ENCODE measurements around the gene SLC17A1. TPM values are rescaled to one million over a fixed set of nuclear protein-coding genes. Genes with fewer than 3 reads are reported as not detected.

The SLC17A1 gene
- total RNA-seq, 1 donor from 2014 or later = not detected

DNA sequence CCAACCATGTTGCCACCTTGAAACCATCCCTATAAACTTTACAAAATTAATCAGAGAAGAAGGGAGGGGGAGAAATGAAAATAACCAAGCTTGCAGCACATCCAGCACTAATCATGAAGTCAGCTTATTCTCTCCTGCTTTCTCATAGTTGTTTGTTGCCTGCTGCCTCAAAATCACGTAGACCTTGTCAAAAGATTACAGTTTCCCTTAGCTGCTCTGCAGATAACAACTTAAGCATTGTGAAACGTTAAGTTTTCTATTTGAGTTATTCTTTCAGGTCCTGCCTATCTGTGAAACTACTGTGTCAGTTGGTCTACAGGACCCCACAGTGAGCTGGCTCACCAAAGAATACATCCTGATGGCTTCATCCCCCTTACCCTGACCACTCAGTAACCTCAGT, 44.4 kb downstream of the SLC17A1 start:
- Mint-ChIP-seq H3K27me3 (ENCODE audit: unreplicated experiment) (no peaks in the 10 kb centered on the region), H3K4me3 (ENCODE audit: unreplicated experiment) (no peak overlapping the region), H3K4me1 (ENCODE audit: unreplicated experiment) (no peaks in the 10 kb centered on the region), H3K27ac (ENCODE audit: unreplicated experiment) (no peak overlapping the region), H3K36me3 (ENCODE audit: low read depth, unreplicated experiment) (no peaks in the 10 kb centered on the region), H3K9me3 (ENCODE audit: unreplicated experiment) (no peaks in the 10 kb centered on the region)
- no peak for DNase-seq (ENCODE audit: low spot score)
- TF ChIP-seq, protein P1, sequence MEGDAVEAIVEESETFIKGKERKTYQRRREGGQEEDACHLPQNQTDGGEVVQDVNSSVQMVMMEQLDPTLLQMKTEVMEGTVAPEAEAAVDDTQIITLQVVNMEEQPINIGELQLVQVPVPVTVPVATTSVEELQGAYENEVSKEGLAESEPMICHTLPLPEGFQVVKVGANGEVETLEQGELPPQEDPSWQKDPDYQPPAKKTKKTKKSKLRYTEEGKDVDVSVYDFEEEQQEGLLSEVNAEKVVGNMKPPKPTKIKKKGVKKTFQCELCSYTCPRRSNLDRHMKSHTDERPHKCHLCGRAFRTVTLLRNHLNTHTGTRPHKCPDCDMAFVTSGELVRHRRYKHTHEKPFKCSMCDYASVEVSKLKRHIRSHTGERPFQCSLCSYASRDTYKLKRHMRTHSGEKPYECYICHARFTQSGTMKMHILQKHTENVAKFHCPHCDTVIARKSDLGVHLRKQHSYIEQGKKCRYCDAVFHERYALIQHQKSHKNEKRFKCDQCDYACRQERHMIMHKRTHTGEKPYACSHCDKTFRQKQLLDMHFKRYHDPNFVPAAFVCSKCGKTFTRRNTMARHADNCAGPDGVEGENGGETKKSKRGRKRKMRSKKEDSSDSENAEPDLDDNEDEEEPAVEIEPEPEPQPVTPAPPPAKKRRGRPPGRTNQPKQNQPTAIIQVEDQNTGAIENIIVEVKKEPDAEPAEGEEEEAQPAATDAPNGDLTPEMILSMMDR (IDR thresholded peaks at IDR 0.05; ENCODE audit: unreplicated experiment) = no peak

DNA sequence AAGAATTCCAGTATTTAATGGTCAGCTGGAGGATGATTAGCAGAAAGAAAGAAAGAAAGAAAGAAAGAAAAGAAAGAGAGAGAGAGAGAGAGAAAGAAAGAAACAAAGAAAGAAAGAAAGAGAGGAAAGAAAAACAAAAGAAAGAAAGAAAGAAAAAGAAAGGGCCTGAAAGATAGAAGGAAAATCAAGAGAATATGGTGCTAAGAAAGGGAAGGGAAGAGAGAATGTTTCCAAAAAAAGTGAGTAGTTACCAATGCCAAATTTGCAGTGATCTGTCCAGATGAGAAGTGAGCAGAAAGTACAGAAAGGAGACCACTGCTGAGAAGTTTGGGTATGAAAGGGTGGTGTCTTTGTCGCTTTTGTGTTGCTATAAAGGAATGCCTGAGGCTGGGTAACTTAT, 50.7 kb downstream of the SLC17A1 start:
- DNase-seq (ENCODE audit: low spot score) = no peak
- Mint-ChIP-seq H3K4me1 (ENCODE audit: unreplicated experiment) (peaks cover 5% of the 10 kb centered on the region), H3K27ac (ENCODE audit: unreplicated experiment) (no peak overlapping the region), H3K9me3 (ENCODE audit: unreplicated experiment) (no peaks in the 10 kb centered on the region), H3K36me3 (ENCODE audit: low read depth, unreplicated experiment) (no peaks in the 10 kb centered on the region), H3K4me3 (ENCODE audit: unreplicated experiment) (no peak overlapping the region), H3K27me3 (ENCODE audit: unreplicated experiment) (no peaks in the 10 kb centered on the region)
- TF ChIP-seq, protein P1 (IDR thresholded peaks at IDR 0.05; ENCODE audit: unreplicated experiment) = no peak

DNA sequence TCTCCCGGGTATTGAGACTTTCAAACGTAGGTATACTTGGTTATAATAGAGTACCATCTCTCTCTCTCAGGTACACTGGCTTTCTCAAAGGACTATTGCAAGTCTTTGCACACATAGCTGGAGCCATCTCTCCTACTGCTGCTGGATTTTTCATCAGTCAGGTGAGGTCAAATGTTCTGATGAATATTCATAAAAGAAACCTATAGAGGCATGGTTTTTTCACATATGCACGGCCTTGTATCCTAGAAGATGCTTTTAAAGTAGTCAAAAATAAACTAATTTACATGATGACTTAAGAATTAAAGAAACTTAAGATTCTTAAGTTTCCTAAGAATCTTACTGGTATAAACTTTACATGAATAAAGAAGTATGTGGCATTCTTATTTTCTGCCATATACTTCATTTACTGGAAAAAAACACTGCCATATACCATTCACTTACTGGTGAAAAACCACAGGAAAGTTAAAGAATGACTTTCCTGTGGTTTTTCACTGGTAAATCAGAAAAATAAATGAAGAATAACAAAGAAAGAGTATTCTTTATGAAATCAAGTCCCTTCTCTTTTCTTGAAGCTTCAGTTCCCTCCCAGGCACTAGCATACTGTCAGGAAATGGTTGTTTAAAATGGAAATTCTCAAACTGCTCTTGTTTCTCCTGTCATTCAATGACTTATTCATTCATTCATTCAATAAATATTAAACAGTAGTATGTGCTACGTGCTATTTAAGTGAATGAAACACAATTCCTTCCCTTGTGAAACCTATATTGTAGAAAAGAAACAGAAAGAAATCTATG, 53.8 kb downstream of the SLC17A1 start:
- TF ChIP-seq, protein P1 (IDR thresholded peaks at IDR 0.05; ENCODE audit: unreplicated experiment) = no peak
- no peak for DNase-seq (ENCODE audit: low spot score)
- Mint-ChIP-seq H3K36me3 (ENCODE audit: low read depth, unreplicated experiment) (no peaks in the 10 kb centered on the region), H3K4me3 (ENCODE audit: unreplicated experiment) (no peak overlapping the region), H3K4me1 (ENCODE audit: unreplicated experiment) (peaks cover 5% of the 10 kb centered on the region), H3K9me3 (ENCODE audit: unreplicated experiment) (no peaks in the 10 kb centered on the region), H3K27ac (ENCODE audit: unreplicated experiment) (no peak overlapping the region), H3K27me3 (ENCODE audit: unreplicated experiment) (no peaks in the 10 kb centered on the region)

DNA sequence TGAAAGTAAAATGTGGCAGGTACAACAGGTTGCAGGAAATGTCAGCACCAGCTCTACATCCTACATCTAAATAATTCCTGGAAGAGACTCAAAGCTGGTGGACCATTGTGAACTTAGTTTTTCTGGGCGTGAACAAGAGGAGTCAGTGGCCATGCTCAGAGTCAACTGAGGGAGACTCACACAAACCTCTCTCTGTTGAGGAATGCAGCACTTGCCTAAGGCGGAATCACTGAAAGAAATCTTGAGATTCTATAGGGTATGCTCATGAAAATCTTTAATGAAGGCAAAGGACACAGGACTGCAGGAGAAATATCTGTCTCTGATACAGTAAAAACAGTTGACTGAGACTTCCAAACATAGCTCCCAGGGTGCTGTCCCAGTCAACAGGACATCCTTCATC, 54.8 kb downstream of the SLC17A1 start:
- no peak overlapping the region for H3K4me3 Mint-ChIP-seq (ENCODE audit: unreplicated experiment)
- no peaks in the 10 kb centered on the region for H3K36me3 Mint-ChIP-seq (ENCODE audit: low read depth, unreplicated experiment)
- no peaks in the 10 kb centered on the region for H3K9me3 Mint-ChIP-seq (ENCODE audit: unreplicated experiment)
- TF ChIP-seq, protein P1 (IDR thresholded peaks at IDR 0.05; ENCODE audit: unreplicated experiment) = no peak
- no peak for DNase-seq (ENCODE audit: low spot score)
- no peak overlapping the region for H3K27ac Mint-ChIP-seq (ENCODE audit: unreplicated experiment)
- peaks cover 5% of the 10 kb centered on the region for H3K4me1 Mint-ChIP-seq (ENCODE audit: unreplicated experiment)
- no peaks in the 10 kb centered on the region for H3K27me3 Mint-ChIP-seq (ENCODE audit: unreplicated experiment)

DNA sequence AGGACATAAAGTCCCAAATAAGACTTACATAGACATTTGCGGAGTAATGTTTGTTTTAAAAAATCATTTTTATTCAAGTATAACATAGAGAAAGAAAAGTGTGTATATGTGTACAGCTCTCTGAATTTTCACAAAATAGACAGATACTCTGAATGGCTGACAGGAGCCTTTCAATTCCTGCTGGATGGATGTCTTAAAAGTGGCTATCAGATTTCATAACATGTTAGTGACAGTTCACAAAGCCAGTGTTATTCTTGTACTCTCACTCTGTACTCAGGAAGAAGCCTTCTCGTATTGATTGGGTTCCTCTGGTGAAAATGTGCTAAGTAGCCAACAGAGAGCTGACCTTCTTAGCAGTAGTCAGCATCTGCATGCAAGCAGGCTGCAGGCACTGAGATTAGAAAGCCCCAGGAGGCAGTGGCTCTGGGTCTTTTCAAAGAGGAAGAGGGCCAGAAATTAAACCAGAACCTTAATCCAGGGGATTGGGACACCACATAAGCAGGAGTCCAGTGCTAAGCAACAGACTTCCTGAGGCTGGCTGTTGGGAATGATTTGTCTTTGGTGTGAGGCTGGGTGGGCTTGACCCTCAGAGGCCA, 57.6 kb downstream of the SLC17A1 start:
- DNase-seq (ENCODE audit: low spot score) = no peak
- peaks cover 5% of the 10 kb centered on the region for H3K4me1 Mint-ChIP-seq (ENCODE audit: unreplicated experiment)
- H3K36me3 Mint-ChIP-seq (ENCODE audit: low read depth, unreplicated experiment) = no peaks in the 10 kb centered on the region
- H3K27me3 Mint-ChIP-seq (ENCODE audit: unreplicated experiment) = no peaks in the 10 kb centered on the region
- no peak overlapping the region for H3K4me3 Mint-ChIP-seq (ENCODE audit: unreplicated experiment)
- TF ChIP-seq, protein P1 (IDR thresholded peaks at IDR 0.05; ENCODE audit: unreplicated experiment) = no peak
- no peak overlapping the region for H3K27ac Mint-ChIP-seq (ENCODE audit: unreplicated experiment)
- H3K9me3 Mint-ChIP-seq (ENCODE audit: unreplicated experiment) = no peaks in the 10 kb centered on the region

Measured in endothelial cell (in vitro differentiated cells).